ENCODE data around the gene PFKL. TPM values are rescaled to one million over a fixed set of nuclear protein-coding genes. Genes with fewer than 3 reads are reported as not detected.

PFKL gene
- total RNA-seq, 1 experiment from 2014 or later: 150 TPM

DNA sequence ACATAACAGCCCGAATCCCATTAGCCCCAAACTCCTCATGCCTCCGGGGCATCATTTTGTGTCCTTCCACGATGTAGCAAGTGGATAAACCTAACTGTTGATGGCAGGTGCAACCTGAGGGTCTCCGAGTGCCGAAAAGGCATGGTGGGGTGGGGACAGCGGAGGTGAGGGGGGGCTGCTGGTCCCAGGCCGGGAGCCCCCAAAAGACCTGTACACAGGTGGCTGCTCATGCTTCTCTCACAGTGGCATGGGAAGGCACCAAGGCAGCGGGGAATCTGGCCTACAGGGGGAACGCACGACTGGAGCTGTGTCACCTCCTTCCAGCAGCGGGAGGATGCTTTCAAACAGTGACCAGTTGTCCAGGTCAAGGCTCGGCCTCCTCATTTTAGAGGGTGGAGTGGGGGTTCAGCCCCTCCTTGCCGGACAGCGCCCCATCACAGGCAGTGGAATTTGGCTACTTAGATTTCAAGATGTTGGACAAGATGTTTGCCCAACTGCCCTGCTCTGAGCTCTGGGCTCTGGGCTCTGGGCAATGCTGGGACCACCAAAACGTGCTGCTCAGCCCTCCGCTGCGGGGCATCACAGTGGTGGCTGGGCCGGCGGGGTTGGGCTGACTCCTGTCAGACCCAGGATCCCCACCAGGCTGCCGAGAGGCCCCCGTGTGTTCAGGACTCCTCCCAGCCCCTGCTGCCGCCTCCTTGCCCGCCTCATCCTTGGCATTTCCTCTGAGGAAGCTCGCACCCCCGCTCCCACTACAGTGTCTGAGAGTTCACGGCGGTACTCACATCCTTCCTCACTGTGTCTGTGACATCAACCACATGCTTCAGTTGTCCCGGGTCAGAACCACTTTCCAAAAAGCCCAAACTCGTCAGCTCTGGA is 45.8 kb upstream of the PFKL start:
- Histone ChIP-seq H3K4me1 (ENCODE audit: control insufficient read depth in 1 of 2, insufficient read depth in 2 of 2, low read length in 2 of 2) (no peaks in the 10 kb centered on the region), H3K9ac (ENCODE audit: low read length) (no peak overlapping the region), H3K79me2 (ENCODE audit: insufficient read depth, low read length) (no peaks in the 10 kb centered on the region), H3K9me2 (ENCODE audit: insufficient read depth) (no peaks in the 10 kb centered on the region), H3K27me3 (ENCODE audit: insufficient read depth, low read length) (no peaks in the 10 kb centered on the region), H2AFZ (ENCODE audit: low read depth, low read length, poor library complexity, severe bottlenecking) (no peak overlapping the region), H3K4me3 (replicated peaks in 1 of 2; ENCODE audit: low read depth in 1 of 2, low read length in 2 of 2) (no peak overlapping the region), H4K20me1 (ENCODE audit: insufficient read depth) (no peaks in the 10 kb centered on the region), H3K27ac (ENCODE audit: low read depth, low read length) (no peak overlapping the region), H3K4me2 (ENCODE audit: low read length) (no peak overlapping the region), H3K36me3 (ENCODE audit: control insufficient read depth in 1 of 2, insufficient read depth in 2 of 2, low read length in 2 of 2) (no peaks in the 10 kb centered on the region), H3K9me3 (ENCODE audit: control insufficient read depth in 1 of 2, insufficient read depth in 1 of 2, low read depth in 1 of 2, low read length in 2 of 2) (no peaks in the 10 kb centered on the region)
- TF ChIP-seq FOSL1 (IDR thresholded peaks at IDR 0.05; ENCODE audit: low read depth): no peak
- TF ChIP-seq TCF7L2 (IDR thresholded peaks at IDR 0.05; ENCODE audit: borderline replicate concordance, extremely low read depth, insufficient read depth, insufficient read length): no peak
- TF ChIP-seq, protein P1, sequence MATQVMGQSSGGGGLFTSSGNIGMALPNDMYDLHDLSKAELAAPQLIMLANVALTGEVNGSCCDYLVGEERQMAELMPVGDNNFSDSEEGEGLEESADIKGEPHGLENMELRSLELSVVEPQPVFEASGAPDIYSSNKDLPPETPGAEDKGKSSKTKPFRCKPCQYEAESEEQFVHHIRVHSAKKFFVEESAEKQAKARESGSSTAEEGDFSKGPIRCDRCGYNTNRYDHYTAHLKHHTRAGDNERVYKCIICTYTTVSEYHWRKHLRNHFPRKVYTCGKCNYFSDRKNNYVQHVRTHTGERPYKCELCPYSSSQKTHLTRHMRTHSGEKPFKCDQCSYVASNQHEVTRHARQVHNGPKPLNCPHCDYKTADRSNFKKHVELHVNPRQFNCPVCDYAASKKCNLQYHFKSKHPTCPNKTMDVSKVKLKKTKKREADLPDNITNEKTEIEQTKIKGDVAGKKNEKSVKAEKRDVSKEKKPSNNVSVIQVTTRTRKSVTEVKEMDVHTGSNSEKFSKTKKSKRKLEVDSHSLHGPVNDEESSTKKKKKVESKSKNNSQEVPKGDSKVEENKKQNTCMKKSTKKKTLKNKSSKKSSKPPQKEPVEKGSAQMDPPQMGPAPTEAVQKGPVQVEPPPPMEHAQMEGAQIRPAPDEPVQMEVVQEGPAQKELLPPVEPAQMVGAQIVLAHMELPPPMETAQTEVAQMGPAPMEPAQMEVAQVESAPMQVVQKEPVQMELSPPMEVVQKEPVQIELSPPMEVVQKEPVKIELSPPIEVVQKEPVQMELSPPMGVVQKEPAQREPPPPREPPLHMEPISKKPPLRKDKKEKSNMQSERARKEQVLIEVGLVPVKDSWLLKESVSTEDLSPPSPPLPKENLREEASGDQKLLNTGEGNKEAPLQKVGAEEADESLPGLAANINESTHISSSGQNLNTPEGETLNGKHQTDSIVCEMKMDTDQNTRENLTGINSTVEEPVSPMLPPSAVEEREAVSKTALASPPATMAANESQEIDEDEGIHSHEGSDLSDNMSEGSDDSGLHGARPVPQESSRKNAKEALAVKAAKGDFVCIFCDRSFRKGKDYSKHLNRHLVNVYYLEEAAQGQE (IDR thresholded peaks at IDR 0.05; ENCODE audit: low read depth): no peak
- TF ChIP-seq RAD21 (IDR thresholded peaks at IDR 0.05; ENCODE audit: low read depth): no peak
- no peak for TF ChIP-seq ZFX (IDR thresholded peaks at IDR 0.05)
- no peak for TF ChIP-seq POLR2A (IDR thresholded peaks at IDR 0.05; ENCODE audit: borderline replicate concordance, extremely low read depth, insufficient read depth, insufficient read length)
- TF ChIP-seq ZNF274 (IDR thresholded peaks at IDR 0.05; ENCODE audit: low read depth, low read length): no peak
- TF ChIP-seq, protein P2, sequence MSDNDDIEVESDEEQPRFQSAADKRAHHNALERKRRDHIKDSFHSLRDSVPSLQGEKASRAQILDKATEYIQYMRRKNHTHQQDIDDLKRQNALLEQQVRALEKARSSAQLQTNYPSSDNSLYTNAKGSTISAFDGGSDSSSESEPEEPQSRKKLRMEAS (IDR thresholded peaks at IDR 0.05): no peak
- no peak for TF ChIP-seq YY1 (IDR thresholded peaks at IDR 0.05; ENCODE audit: extremely low read depth, insufficient replicate concordance, low read depth, low read length)
- no peak for TF ChIP-seq JUND (IDR thresholded peaks at IDR 0.05)
- CTCF ChIA-PET: no interaction called here
- POLR2A ChIA-PET: no interaction called here
- intact Hi-C loops (cut with micrococcal nuclease): no loop called here
- RAD21 ChIA-PET (ENCODE audit: low non-redundant PET in 1 of 2, low total read pairs in 2 of 2, uncharacterized antibody in 2 of 2, unreplicated experiment in 2 of 2): no interaction called here
- no TSS peak for BruUV-seq (replicated peaks)
- no peak for ATAC-seq
- no peak for DNase-seq (ENCODE audit: low read depth, low spot score)

Data from HCT116 (cell line).